ENCODE measurements around the gene SLC11A2.
"Not testable (repeated sequence)": the region's sequence is repeated elsewhere in the genome, so short reads cannot be mapped to it uniquely, and the experiment has no call there.

SLC11A2 gene

GRCh38 chr12:50979369-50980052, 46.7 kb downstream of the SLC11A2 start:
- no peak overlapping the region for H3K4me3 ChIP-seq (ENCODE audit: low read length)
- no peak for TF ChIP-seq CTCF (IDR thresholded peaks at IDR 0.05; ENCODE audit: insufficient read depth, low read depth, low read length, missing control alignments)
- no peak for DNase-seq (ENCODE audit: low read depth)

GRCh38 chr12:50971946-50972345, 54.2 kb downstream of the SLC11A2 start:
- TF ChIP-seq CTCF (IDR thresholded peaks at IDR 0.05; ENCODE audit: insufficient read depth, low read depth, low read length, missing control alignments) = no peak

GRCh38 chr12:50964432-50964831, 61.8 kb downstream of the SLC11A2 start:
- DNase-seq (ENCODE audit: low read depth) = no peak
- no peak for TF ChIP-seq CTCF (IDR thresholded peaks at IDR 0.05; ENCODE audit: insufficient read depth, low read depth, low read length, missing control alignments)

More at GRCh38 chr12:50971946-50972345, 54.2 kb downstream of the SLC11A2 start:
- no peak overlapping the region for H3K4me3 ChIP-seq (ENCODE audit: low read length)
- no peak for DNase-seq (ENCODE audit: low read depth)

GRCh38 chr12:50961708-50962107, 64.5 kb downstream of the SLC11A2 start:
- TF ChIP-seq CTCF (IDR thresholded peaks at IDR 0.05; ENCODE audit: insufficient read depth, low read depth, low read length, missing control alignments) = no peak
- DNase-seq (ENCODE audit: low read depth) = no peak
- no peak overlapping the region for H3K4me3 ChIP-seq (ENCODE audit: low read length)

More at GRCh38 chr12:50964432-50964831, 61.8 kb downstream of the SLC11A2 start:
- H3K4me3 ChIP-seq (ENCODE audit: low read length) = no peak overlapping the region

GRCh38 chr12:50960130-50960529, 66.1 kb downstream of the SLC11A2 start:
- no peak for TF ChIP-seq CTCF (IDR thresholded peaks at IDR 0.05; ENCODE audit: insufficient read depth, low read depth, low read length, missing control alignments)
- H3K4me3 ChIP-seq (ENCODE audit: low read length) = no peak overlapping the region
- no peak for DNase-seq (ENCODE audit: low read depth)

GRCh38 chr12:50955697-50956096, 70.5 kb downstream of the SLC11A2 start:
- DNase-seq (ENCODE audit: low read depth) = no peak
- no peak overlapping the region for H3K4me3 ChIP-seq (ENCODE audit: low read length)
- no peak for TF ChIP-seq CTCF (IDR thresholded peaks at IDR 0.05; ENCODE audit: insufficient read depth, low read depth, low read length, missing control alignments)

- TF ChIP-seq CTCF (IDR thresholded peaks at IDR 0.05; ENCODE audit: insufficient read depth, low read depth, low read length, missing control alignments) = no peak
- H3K4me3 ChIP-seq (ENCODE audit: low read length) = no peak overlapping the region
- no peak for DNase-seq (ENCODE audit: low read depth)
Observed at GRCh38 chr12:50955288-50955687, 70.9 kb downstream of the SLC11A2 start.

GRCh38 chr12:50954789-50955188, 71.4 kb downstream of the SLC11A2 start:
- DNase-seq (ENCODE audit: low read depth); H3K4me3 ChIP-seq (ENCODE audit: low read length): not testable (repeated sequence)

All from epithelial cell of esophagus (primary cell).